Measurements from ENCODE around the gene CDK13.
"Not testable (repeated sequence)": the region's sequence is repeated elsewhere in the genome, so short reads cannot be mapped to it uniquely, and the experiment has no call there.

CDK13 gene

DNA sequence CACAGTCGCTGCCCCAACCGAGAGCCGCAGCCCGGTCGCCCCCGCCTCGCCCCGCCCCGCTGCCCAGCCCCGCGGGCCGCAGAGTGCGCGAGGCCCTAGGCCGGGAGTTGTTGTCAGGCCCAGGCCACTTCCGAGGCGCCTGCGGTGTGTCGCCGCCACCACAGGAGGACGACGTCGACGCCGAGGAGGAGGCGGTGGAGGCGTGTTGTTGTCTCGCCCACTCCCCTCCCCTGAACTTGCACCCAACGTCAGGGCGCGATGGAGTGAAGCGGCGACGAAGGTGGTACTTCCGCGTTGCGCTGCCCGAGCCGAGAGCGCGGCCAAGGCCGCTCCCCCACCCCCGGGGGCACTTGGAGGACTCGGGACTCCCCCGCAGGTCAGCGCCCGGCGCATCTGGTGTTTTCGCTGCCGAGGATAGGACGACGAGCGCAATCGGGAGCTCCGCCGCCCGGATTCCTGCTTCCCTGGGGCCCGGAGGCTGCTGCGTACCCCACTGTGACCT, at the start of gene CDK13:
Gene CDK13 (plus strand): TSS at position 286 of the 502 bp plus-strand sequence. CDS start 386 bp downstream, outside the sequence.
- DNase-seq (ENCODE audit: low read depth), result peak; percentile 47
- TF ChIP-seq CTCF (IDR thresholded peaks at IDR 0.05; ENCODE audit: control insufficient read depth, extremely low read depth, insufficient read depth), result peak; percentile 32
- H3K4me3 ChIP-seq (ENCODE audit: low read depth, low read length), result peak within 1 kb of the TSS; percentile 86

GRCh38 chr7:39904077-39904486, 46.0 kb upstream of the CDK13 start:
- no peak for DNase-seq (ENCODE audit: low read depth)
- no peak overlapping the region for H3K4me3 ChIP-seq (ENCODE audit: low read depth, low read length)
- TF ChIP-seq CTCF (IDR thresholded peaks at IDR 0.05; ENCODE audit: control insufficient read depth, extremely low read depth, insufficient read depth), result no peak

- no peak for TF ChIP-seq CTCF (IDR thresholded peaks at IDR 0.05; ENCODE audit: control insufficient read depth, extremely low read depth, insufficient read depth)
- no peak for DNase-seq (ENCODE audit: low read depth)
- no peak overlapping the region for H3K4me3 ChIP-seq (ENCODE audit: low read depth, low read length)
Measured at GRCh38 chr7:39908141-39908540, 41.9 kb upstream of the CDK13 start.

GRCh38 chr7:39908973-39909372, 41.1 kb upstream of the CDK13 start:
- DNase-seq (ENCODE audit: low read depth), result no peak
- no peak for TF ChIP-seq CTCF (IDR thresholded peaks at IDR 0.05; ENCODE audit: control insufficient read depth, extremely low read depth, insufficient read depth)
- H3K4me3 ChIP-seq (ENCODE audit: low read depth, low read length), result no peak overlapping the region

- TF ChIP-seq CTCF (IDR thresholded peaks at IDR 0.05; ENCODE audit: control insufficient read depth, extremely low read depth, insufficient read depth), result no peak
- DNase-seq (ENCODE audit: low read depth), result no peak
- no peak overlapping the region for H3K4me3 ChIP-seq (ENCODE audit: low read depth, low read length)
Measured at GRCh38 chr7:39909526-39909925, 40.5 kb upstream of the CDK13 start.

- no peak for DNase-seq (ENCODE audit: low read depth)
- no peak for TF ChIP-seq CTCF (IDR thresholded peaks at IDR 0.05; ENCODE audit: control insufficient read depth, extremely low read depth, insufficient read depth)
- no peak overlapping the region for H3K4me3 ChIP-seq (ENCODE audit: low read depth, low read length)
Measured at GRCh38 chr7:39910108-39910869, 39.8 kb upstream of the CDK13 start.

DNA sequence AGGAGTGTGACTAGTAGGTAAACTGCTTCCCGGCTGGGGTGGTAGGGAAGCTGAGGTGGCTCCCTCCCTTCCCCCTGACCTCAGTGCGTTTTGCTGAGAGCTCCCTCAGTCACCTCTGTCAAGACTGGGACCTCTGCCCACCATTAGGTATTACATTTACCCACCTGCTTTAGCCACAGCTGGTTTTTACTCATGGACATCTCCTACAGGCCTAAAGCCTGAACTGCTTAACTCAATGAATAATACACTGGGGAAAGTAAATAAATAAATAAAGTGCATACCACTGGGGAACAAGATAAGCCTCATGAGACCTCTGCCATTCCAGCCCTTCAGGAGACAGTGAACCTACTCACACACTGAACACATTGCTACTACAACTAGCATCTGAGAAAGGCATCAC, 38.9 kb upstream of the CDK13 start:
- no peak for DNase-seq (ENCODE audit: low read depth)
- H3K4me3 ChIP-seq (ENCODE audit: low read depth, low read length), result no peak overlapping the region
- no peak for TF ChIP-seq CTCF (IDR thresholded peaks at IDR 0.05; ENCODE audit: control insufficient read depth, extremely low read depth, insufficient read depth)

DNA sequence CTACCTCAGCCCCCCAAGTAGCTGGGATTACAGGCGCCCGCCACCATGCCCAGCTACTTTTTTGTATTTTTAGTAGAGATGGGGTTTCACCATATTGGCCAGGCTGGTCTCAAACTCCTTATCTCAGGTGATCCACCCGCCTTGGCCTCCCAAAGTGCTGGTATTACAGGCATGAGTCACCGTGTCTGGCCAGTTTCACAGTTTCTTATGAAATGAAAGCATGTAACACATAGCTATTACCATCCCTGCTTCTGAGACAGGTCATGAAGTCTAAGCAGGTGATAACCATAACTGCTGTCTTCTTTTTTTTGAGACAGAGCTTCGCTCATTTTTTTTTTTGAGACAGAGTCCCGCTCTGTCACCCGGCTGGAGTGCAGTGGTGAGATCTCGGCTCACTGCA, 34.2 kb upstream of the CDK13 start:
- not testable (repeated sequence) for DNase-seq (ENCODE audit: low read depth); H3K4me3 ChIP-seq (ENCODE audit: low read depth, low read length)

Measured in LNCaP clone FGC (cell line).